Neural crest cell (in vitro differentiated cells): ENCODE data around the gene AGAP4. TPM values are rescaled to one million over a fixed set of nuclear protein-coding genes. Genes with fewer than 3 reads are reported as not detected.
"Not testable (repeated sequence)": the region's sequence is repeated elsewhere in the genome, so short reads cannot be mapped to it uniquely, and the experiment has no call there.

Experiments
- DNase-seq: peaks from one replicate; pipeline ENCODE4 v3.0.0; 2021; ENCODE audit warnings: low read depth, mixed read lengths, low spot score
- H3K27ac Mint-ChIP-seq: one replicate; pipeline ENCODE4 v1.8.0; 2021; ENCODE audit warnings: mild to moderate bottlenecking, mixed read lengths; ENCODE audit not compliant: unreplicated experiment
- H3K27me3 Mint-ChIP-seq: 2 replicates; pipeline ENCODE4 v1.8.0; 2021; ENCODE audit warnings: low read depth, mild to moderate bottlenecking, mixed read lengths
- H3K36me3 Mint-ChIP-seq: 2 replicates; pipeline ENCODE4 v1.8.0; 2021; ENCODE audit warnings: low read depth, mild to moderate bottlenecking, mixed read lengths
- H3K4me1 Mint-ChIP-seq: 2 replicates; pipeline ENCODE4 v1.8.0; 2021; ENCODE audit warnings: mixed read lengths
- H3K4me3 Mint-ChIP-seq: one replicate; pipeline ENCODE4 v1.8.0; 2021; ENCODE audit warnings: mild to moderate bottlenecking, mixed read lengths
- H3K9me3 Mint-ChIP-seq: 2 replicates; pipeline ENCODE4 v1.8.0; 2021; ENCODE audit warnings: mixed read lengths
- total RNA-seq: library from RNA; stranded (reverse); gene quantifications from 2 replicates; pipeline ENCODE4 v1.2.1, GENCODE V29; 2021
- TF ChIP-seq, protein P1 (sequence below): fragments of 200-600 bp; sonication (generic); conservative IDR thresholded peaks from 2 replicates; pipeline ENCODE4 v1.5.0; 2021; ENCODE audit warnings: antibody characterized with exemption, mild to moderate bottlenecking

Gene AGAP4
- total RNA-seq, 1 donor from 2014 or later = 20.7 TPM

DNA sequence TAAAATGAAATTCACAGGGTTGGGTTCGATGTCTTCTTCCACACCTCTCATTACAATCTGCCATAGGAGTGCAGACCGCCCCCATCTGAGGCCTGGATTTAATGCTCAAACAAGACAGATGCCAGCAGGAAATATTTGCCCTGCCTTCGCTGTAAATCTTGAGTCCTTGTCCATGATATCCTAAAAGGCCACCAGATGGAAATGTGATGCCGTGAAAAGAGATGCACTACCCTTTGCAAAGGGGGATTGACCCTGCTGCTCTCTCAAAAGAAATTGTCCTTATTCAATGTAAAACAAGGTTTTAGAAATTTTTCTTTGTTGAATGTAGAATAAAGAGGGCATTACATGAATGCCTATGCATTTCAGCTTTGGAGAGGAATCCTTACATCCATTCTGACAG lies 37.5 kb downstream of the AGAP4 start:
- Mint-ChIP-seq H3K4me3 (no peak overlapping the region), H3K4me1 (peaks cover 17% of the 10 kb centered on the region), H3K36me3 (no peaks in the 10 kb centered on the region), H3K27me3 (peaks cover 4% of the 10 kb centered on the region), H3K27ac (no peak overlapping the region), H3K9me3 (no peaks in the 10 kb centered on the region)
- no peak for DNase-seq
- TF ChIP-seq, protein P1, sequence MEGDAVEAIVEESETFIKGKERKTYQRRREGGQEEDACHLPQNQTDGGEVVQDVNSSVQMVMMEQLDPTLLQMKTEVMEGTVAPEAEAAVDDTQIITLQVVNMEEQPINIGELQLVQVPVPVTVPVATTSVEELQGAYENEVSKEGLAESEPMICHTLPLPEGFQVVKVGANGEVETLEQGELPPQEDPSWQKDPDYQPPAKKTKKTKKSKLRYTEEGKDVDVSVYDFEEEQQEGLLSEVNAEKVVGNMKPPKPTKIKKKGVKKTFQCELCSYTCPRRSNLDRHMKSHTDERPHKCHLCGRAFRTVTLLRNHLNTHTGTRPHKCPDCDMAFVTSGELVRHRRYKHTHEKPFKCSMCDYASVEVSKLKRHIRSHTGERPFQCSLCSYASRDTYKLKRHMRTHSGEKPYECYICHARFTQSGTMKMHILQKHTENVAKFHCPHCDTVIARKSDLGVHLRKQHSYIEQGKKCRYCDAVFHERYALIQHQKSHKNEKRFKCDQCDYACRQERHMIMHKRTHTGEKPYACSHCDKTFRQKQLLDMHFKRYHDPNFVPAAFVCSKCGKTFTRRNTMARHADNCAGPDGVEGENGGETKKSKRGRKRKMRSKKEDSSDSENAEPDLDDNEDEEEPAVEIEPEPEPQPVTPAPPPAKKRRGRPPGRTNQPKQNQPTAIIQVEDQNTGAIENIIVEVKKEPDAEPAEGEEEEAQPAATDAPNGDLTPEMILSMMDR = peak; percentile 26

DNA sequence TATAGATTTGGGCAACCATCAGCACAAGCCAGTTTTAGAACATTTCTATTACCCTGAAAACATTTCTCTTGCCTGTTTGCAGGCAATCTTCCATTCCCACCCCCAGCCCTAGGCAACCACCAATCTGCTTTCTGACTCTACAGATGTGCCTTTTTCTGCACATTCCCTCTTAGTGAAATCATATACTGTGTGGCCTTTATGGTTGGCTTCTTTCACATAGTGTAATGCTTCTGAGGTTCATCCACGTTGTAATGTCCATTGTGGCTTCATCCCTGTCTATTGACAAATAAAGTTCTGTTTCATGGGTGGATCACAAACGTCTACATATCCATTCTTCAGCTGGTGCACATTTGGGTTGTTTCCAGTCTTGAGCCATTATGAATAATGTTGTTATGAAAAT lies 42.3 kb downstream of the AGAP4 start:
- H3K27ac Mint-ChIP-seq, H3K4me3 Mint-ChIP-seq, H3K27me3 Mint-ChIP-seq, H3K36me3 Mint-ChIP-seq, DNase-seq, H3K9me3 Mint-ChIP-seq: not testable (repeated sequence)
- peaks cover 15% of the 10 kb centered on the region for H3K4me1 Mint-ChIP-seq

DNA sequence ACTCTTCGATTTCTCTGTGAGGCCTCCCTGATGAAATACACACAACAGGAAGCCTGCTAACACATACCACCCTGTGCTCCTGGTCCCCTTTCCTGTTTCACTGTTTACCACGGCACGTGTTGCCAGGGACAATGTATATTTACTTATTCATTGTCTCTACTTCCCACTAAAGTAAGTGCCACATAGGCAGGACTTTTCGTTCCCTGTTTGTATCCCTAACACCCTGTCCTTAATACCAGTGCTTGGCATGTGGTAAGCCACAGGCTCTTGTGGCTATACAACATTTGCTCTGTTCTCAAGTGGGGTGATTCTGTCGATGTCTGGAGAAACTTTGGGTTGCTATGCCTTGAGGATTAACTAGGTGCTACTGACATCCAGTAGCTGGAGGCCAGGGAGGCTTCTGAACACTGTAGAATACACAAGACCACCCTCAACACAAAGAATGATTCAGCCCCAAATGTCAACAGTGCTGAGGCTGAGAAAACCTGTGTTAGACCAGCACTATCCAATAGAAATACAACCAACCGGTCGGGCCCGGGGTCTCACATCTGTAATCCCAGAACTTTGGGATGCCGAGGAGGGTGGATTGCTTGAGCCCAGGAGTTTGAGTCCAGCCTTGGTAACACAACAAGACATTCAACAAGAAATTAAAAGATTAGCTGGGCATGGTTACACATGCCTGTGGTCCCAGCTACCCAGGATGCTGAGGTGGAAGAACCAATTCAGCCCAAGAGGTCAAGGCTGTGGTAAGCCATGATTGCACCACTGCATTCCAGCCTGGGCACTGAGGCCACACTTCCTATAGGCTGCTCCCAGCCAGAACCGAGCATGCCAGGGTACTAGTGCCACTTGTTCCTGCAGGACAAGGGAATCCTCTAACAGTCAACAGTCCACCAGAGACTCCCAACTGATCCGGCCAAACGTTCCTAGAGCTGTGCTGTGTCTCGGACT lies 44.0 kb downstream of the AGAP4 start:
- H3K27me3 Mint-ChIP-seq, DNase-seq, H3K4me3 Mint-ChIP-seq, H3K9me3 Mint-ChIP-seq, H3K4me1 Mint-ChIP-seq, H3K27ac Mint-ChIP-seq, H3K36me3 Mint-ChIP-seq: not testable (repeated sequence)

DNA sequence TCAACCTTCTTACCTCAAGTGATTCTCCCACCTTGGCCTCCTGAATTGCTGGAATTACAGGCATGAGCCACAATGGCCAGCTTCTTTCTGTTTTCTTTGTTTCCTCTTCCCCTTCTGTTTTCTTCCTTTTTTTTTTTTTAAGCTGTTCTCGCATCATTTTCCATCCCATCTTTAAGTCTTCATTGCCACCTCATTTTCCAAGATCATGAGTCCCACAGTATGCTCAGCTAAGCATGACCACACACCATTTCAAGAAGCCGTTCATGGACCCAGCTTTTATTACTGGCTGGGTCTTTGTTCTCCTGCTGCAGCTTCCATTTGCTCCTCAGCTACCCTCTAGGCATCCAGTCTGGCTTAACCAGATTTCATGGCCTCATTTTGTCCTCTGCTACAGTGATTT lies 52.5 kb downstream of the AGAP4 start:
- not testable (repeated sequence) for H3K27ac Mint-ChIP-seq, H3K4me3 Mint-ChIP-seq, H3K36me3 Mint-ChIP-seq, DNase-seq, H3K4me1 Mint-ChIP-seq, H3K27me3 Mint-ChIP-seq, H3K9me3 Mint-ChIP-seq

DNA sequence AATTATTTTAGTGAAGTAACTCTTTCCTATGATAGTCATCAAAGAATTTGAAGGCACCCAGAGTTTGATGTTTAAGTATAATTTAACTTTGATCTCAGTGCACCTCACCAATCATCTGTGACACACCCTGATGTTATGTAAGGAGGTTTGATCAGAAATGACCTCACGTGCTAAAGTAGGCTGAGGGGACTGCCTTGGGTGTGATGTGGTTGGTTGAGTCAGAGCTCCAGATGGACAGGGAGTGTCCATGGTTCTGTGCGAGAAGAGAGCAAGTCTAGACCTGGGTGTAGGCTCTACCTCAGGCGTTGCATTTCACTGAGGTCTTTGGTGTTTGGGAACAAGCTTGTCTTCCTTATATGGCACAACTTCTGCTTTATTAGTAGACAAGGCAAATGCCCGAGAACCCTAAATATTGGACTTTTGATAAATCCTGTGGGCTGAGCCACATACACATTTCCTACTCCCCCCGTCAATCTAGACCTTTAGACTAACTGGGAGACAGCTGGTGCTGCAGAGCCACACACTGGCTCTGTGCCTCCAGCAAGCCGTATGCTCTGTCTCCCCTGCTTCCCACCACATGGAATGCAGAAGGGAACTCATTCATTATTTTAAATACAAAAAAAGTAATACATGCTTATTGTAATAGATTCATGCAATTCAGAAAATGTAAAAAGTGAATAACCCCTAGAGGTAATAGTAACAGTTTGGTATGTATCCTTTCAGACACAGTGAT lies 56.4 kb downstream of the AGAP4 start:
- H3K4me1 Mint-ChIP-seq, H3K27me3 Mint-ChIP-seq, H3K4me3 Mint-ChIP-seq, H3K9me3 Mint-ChIP-seq, DNase-seq, H3K27ac Mint-ChIP-seq: not testable (repeated sequence)
- H3K36me3 Mint-ChIP-seq = peaks cover 10% of the 10 kb centered on the region

DNA sequence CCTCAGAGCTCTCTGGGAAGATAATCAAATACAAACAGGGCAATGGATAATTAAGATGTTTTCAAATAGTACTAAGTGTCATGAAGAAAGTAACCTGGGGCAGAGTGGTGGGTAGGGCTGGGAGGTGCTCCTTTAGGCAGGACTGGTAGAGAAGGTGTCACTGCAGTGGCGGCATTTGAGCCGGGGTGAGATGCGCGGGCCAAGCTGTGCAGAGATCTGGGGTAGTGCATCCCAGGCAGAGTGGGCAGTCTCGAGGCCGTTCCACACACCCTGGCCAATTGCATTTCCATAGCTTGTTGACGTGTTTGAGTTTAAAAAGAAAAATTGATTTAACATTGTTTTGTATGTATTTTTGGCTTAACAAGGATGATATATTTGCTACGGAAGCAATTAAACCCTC lies 57.3 kb downstream of the AGAP4 start:
- not testable (repeated sequence) for H3K27ac Mint-ChIP-seq, H3K9me3 Mint-ChIP-seq, H3K4me1 Mint-ChIP-seq, H3K27me3 Mint-ChIP-seq, DNase-seq, H3K4me3 Mint-ChIP-seq
- peaks cover 10% of the 10 kb centered on the region for H3K36me3 Mint-ChIP-seq

DNA sequence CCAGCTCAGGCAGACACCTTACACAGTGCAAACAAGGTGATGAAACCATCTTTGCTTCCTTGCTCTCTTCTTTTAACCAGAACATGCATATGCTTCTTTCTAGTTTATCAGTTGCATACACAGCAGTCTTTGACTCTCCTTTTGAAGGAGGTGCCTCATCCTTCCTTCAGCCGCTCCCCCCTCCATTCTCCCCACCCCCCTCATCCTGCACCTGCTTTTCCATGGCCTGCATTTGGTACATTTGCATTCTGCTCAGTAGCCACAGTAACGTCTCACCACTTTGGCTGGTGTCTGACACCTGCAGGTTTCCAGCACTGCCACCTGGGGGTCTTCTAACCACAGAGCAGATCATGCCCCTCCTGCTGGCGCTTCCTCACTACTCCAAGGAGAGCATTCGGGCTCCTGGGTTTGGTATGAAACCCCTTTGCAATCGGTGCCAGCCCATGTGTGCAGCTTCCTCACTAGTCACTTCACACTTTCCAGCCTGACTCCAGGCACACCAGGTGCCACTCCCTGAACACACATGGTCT lies 60.0 kb downstream of the AGAP4 start:
- H3K36me3 Mint-ChIP-seq, H3K27ac Mint-ChIP-seq, H3K4me3 Mint-ChIP-seq, DNase-seq, H3K9me3 Mint-ChIP-seq, H3K27me3 Mint-ChIP-seq, H3K4me1 Mint-ChIP-seq: not testable (repeated sequence)

DNA sequence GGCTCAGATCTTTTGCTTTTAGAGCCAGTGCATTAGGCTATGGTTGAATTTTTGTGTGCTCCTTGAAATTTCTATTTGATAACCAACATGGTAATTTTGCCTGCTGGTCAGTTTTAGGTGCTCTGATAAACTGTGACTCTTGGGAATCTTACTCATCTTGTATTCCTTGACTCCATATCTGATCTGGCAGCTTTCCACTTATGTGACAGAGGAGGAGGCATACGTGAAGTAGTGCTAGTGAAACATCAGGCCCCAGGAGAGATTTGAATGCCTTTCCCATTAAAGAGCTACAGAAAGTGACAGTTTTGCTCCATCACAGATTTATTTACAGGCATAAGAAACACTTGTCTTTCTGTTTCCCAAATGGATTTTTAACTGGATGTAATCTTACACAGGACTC lies 61.1 kb downstream of the AGAP4 start:
- H3K36me3 Mint-ChIP-seq, DNase-seq, H3K4me3 Mint-ChIP-seq, H3K27me3 Mint-ChIP-seq, H3K9me3 Mint-ChIP-seq, H3K4me1 Mint-ChIP-seq, H3K27ac Mint-ChIP-seq: not testable (repeated sequence)

Other genes starting within 250 kb of the AGAP4 start
- 12.9 and 16.1 TPM in 2 replicates for gene ZFAND4, start 174.7 kb downstream of the AGAP4 start, total RNA-seq
- 44.9 and 51.3 TPM in 2 replicates for gene WASHC2C, start 120.2 kb downstream of the AGAP4 start, total RNA-seq
- 72.0 and 73.9 TPM in 2 replicates for gene TIMM23, start 125.0 kb upstream of the AGAP4 start, total RNA-seq
- 78.6 and 78.7 TPM in 2 replicates for gene NCOA4, start 183.1 kb upstream of the AGAP4 start, total RNA-seq
- gene MSMB, start 198.8 kb upstream of the AGAP4 start, total RNA-seq = not detected in 2 replicates